Upper lobe of right lung (tissue), 1 donor: ENCODE results near the gene ZC3H13. TPM values are rescaled to one million over a fixed set of nuclear protein-coding genes. Genes with fewer than 3 reads are reported as not detected.

Experiments
- ATAC-seq: fragments of 200-7000 bp; cut with Tn5 transposase; one replicate; pipeline ENCODE4 v1.9.1; 2020; ENCODE audit warnings: mild to moderate bottlenecking, moderate library complexity
- DNase-seq: peaks from one replicate; pipeline ENCODE4 v3.0.0-alpha.2; 2020
- H3K27ac ChIP-seq: fragments of 200-600 bp; one replicate; pipeline ENCODE4 v1.8.0; 2022
- H3K27me3 ChIP-seq: fragments of 200-600 bp; one replicate; pipeline ENCODE4 v1.8.0; 2022; ENCODE audit warnings: mild to moderate bottlenecking
- H3K36me3 ChIP-seq: fragments of 200-600 bp; one replicate; pipeline ENCODE4 v1.8.0; 2022
- H3K4me1 ChIP-seq: fragments of 200-600 bp; one replicate; pipeline ENCODE4 v1.8.0; 2022
- H3K4me3 ChIP-seq: fragments of 200-600 bp; one replicate; pipeline ENCODE4 v1.8.0; 2022; ENCODE audit warnings: mild to moderate bottlenecking
- H3K9me3 ChIP-seq: fragments of 200-600 bp; one replicate; pipeline ENCODE4 v1.8.0; 2022
- intact Hi-C: fragments of 100-400 bp; cut with DNase I; formaldehyde crosslinking; loops from one replicate; pipeline ENCODE4 v1.11.0; 2022
- total RNA-seq: library from RNA; stranded (reverse); fragmentation: NEBNext Ultra II Directional; extraction: Animal tissue kit (Norgen Biotek cat#: 25700); gene quantifications from one replicate; pipeline ENCODE4 v1.2.1, GENCODE V29; 2021
- TF ChIP-seq, protein P1 (sequence below): fragments of 200-600 bp; IDR thresholded peaks from one replicate; pipeline ENCODE4 v1.8.0; 2022; ENCODE audit warnings: antibody characterized with exemption
- donor health status: DM: no; HTN: yes; CAD: no; lungs with severe emphysema.

Gene ZC3H13
- total RNA-seq, 1 donor from 2014 or later, result 49.2 TPM

- no peak for ATAC-seq
- Histone ChIP-seq H3K27ac (no peak overlapping the region), H3K4me3 (no peak overlapping the region), H3K9me3 (no peaks in the 10 kb centered on the region), H3K4me1 (no peaks in the 10 kb centered on the region), H3K27me3 (no peaks in the 10 kb centered on the region), H3K36me3 (no peaks in the 10 kb centered on the region)
- intact Hi-C loops, result no loop called here
- TF ChIP-seq, protein P1, sequence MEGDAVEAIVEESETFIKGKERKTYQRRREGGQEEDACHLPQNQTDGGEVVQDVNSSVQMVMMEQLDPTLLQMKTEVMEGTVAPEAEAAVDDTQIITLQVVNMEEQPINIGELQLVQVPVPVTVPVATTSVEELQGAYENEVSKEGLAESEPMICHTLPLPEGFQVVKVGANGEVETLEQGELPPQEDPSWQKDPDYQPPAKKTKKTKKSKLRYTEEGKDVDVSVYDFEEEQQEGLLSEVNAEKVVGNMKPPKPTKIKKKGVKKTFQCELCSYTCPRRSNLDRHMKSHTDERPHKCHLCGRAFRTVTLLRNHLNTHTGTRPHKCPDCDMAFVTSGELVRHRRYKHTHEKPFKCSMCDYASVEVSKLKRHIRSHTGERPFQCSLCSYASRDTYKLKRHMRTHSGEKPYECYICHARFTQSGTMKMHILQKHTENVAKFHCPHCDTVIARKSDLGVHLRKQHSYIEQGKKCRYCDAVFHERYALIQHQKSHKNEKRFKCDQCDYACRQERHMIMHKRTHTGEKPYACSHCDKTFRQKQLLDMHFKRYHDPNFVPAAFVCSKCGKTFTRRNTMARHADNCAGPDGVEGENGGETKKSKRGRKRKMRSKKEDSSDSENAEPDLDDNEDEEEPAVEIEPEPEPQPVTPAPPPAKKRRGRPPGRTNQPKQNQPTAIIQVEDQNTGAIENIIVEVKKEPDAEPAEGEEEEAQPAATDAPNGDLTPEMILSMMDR, result no peak
- DNase-seq, result no peak
Measured at GRCh38 chr13:46059405-46059804, 6.9 kb upstream of the ZC3H13 start.

DNA sequence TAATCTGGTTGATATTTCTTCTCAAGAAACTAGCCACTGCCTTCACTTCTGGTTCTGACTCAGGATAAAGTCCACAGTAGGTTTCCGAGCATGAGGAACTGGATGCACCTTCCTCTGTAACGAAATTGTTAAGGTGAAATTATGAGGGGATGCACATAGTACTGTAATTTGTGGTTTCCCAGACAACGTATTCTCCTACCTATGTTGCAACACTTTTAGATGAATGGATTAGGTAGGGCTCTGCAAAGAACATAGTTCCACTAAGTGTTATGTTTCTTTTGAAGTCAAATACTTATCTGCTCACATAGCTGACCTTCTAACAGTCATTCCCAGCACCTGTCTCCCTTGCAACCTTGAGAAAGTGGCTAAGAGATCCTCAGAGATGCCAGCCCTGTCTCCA lies 5.7 kb upstream of the ZC3H13 start:
- H3K4me3 ChIP-seq, result no peak overlapping the region
- H3K9me3 ChIP-seq, result no peaks in the 10 kb centered on the region
- TF ChIP-seq, protein P1, result no peak
- intact Hi-C loops, result no loop called here
- DNase-seq, result no peak
- no peak for ATAC-seq
- no peaks in the 10 kb centered on the region for H3K27me3 ChIP-seq
- H3K4me1 ChIP-seq, result no peaks in the 10 kb centered on the region
- H3K36me3 ChIP-seq, result no peaks in the 10 kb centered on the region
- H3K27ac ChIP-seq, result no peak overlapping the region

GRCh38 chr13:46057256-46058015 lies 4.9 kb upstream of the ZC3H13 start:
- DNase-seq, result no peak
- TF ChIP-seq, protein P1, result no peak
- intact Hi-C loops, result no loop called here

GRCh38 chr13:46053162-46054012 lies 841 bp upstream of the ZC3H13 start:
- ATAC-seq, result no peak
- Histone ChIP-seq H3K36me3 (no peaks in the 10 kb centered on the region), H3K27ac (peak overlapping the region; percentile 91), H3K9me3 (no peaks in the 10 kb centered on the region), H3K27me3 (no peaks in the 10 kb centered on the region), H3K4me3 (peak overlapping the region; percentile 77), H3K4me1 (peaks cover 14% of the 10 kb centered on the region)
- no peak for DNase-seq
- intact Hi-C loops, result no loop called here
- TF ChIP-seq, protein P1, result no peak

More at GRCh38 chr13:46057256-46058015, 4.9 kb upstream of the ZC3H13 start:
- Histone ChIP-seq H3K9me3 (no peaks in the 10 kb centered on the region), H3K4me1 (no peaks in the 10 kb centered on the region), H3K4me3 (no peak overlapping the region), H3K27me3 (no peaks in the 10 kb centered on the region), H3K27ac (no peak overlapping the region), H3K36me3 (no peaks in the 10 kb centered on the region)
- ATAC-seq, result peak; percentile 54

DNA sequence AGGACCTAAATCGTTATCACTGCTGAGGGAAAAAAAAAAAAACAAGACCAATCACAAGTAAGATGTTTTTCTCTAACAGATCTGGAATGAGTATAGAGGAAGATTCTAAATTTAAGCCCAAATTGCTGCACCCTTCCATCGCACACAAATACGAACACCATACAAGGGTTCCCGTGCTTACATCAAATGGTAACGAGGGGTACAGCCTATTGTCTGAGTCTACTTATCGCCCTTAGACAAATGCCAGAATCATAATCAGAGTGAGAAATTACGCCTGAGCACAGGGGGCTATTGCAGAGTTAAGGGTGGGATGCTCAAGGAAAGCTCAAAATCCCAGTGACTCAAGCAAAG lies 603 bp downstream of the ZC3H13 start:
- Histone ChIP-seq H3K4me1 (peaks cover 14% of the 10 kb centered on the region), H3K27me3 (no peaks in the 10 kb centered on the region), H3K4me3 (peak overlapping the region; percentile 77), H3K36me3 (no peaks in the 10 kb centered on the region), H3K9me3 (no peaks in the 10 kb centered on the region), H3K27ac (peak overlapping the region; percentile 91)
- ATAC-seq, result peak; percentile 10
- intact Hi-C loops, result no loop called here
- TF ChIP-seq, protein P1, result no peak
- no peak for DNase-seq
